ENCODE results near the gene NBEA. TPM values are rescaled to one million over a fixed set of nuclear protein-coding genes. Genes with fewer than 3 reads are reported as not detected.

NBEA gene
- total and polyA plus RNA-seq, 12 donors = 3.1 to 19.7 (median 14.2) TPM

DNA sequence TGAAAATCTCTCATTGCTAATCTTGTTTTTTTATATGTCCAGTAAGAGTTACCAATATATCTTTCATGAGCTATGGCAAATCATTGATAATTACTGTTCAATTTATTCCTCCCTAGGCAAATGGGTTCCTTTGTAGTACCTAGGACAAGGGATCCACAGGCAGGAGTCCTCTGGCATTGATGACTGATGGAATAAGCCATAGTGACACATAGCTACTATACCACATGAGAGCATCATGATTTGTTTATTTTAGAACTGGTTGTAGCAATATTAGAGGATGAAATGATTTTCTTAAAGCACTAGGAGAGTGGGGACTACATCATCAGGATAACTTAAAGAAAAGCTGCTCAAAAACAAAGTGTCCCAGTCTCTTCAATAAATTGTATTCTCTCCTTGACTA is 556.2 kb downstream of the NBEA start:
- H3K4me1 ChIP-seq (replicated peaks in 1 of 2) = peaks cover 0 to 8% of the 10 kb centered on the region in 2 donors
- no peak for DNase-seq
- no peaks in the 10 kb centered on the region for H3K36me3 ChIP-seq (replicated peaks in 1 of 2)
- no peaks in the 10 kb centered on the region for H3K9me3 ChIP-seq (replicated peaks in 1 of 3)
- H3K27ac ChIP-seq = no peak overlapping the region
- H3K27me3 ChIP-seq = no peaks in the 10 kb centered on the region
- H3K4me3 ChIP-seq = no peak overlapping the region
- TF ChIP-seq CTCF (IDR thresholded peaks at IDR 0.05) (no peak), POLR2A (IDR thresholded peaks at IDR 0.05) (no peak)
- intact Hi-C loops (cut with DNase I) = no loop called here

- H3K4me3 ChIP-seq = no peak overlapping the region
- peaks cover 0 to 8% of the 10 kb centered on the region in 2 donors for H3K4me1 ChIP-seq (replicated peaks in 1 of 2)
- H3K36me3 ChIP-seq (replicated peaks in 1 of 2) = no peaks in the 10 kb centered on the region
- H3K9me3 ChIP-seq (replicated peaks in 1 of 3) = no peaks in the 10 kb centered on the region
- intact Hi-C loops (cut with DNase I) = no loop called here
- no peaks in the 10 kb centered on the region for H3K27me3 ChIP-seq
- WGBS, 4 donors = 91 to 100% (median 95%) methylated on average over 2 of the region's 2 CpGs
- DNase-seq = no peak
- TF ChIP-seq CTCF (IDR thresholded peaks at IDR 0.05) = no peak
- TF ChIP-seq POLR2A (IDR thresholded peaks at IDR 0.05) = no peak
- no peak overlapping the region for H3K27ac ChIP-seq
These were observed 557.2 kb downstream of the NBEA start for GRCh38 chr13:35499196-35499662.

DNA sequence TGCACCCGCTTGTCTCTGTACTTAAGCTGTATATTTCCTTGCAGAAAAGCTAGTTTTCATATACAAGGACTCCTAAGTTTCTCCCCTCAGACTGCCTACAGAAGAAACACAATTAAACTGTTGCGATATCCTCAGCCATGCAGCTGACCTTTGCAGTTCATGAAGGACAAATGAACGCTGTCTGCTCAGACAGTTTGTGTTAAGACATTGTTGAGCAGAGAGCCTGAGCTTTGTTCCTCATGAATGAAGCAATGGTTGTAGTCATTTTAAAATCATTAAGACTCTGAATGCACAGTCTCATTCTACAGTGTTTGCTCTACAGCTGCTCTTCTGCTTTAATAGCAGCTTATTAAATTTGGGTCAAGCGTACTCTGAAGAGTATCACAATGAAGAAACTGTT is 557.6 kb downstream of the NBEA start:
- no peak for TF ChIP-seq CTCF (IDR thresholded peaks at IDR 0.05)
- TF ChIP-seq POLR2A (IDR thresholded peaks at IDR 0.05) = no peak
- Histone ChIP-seq H3K36me3 (replicated peaks in 1 of 2) (no peaks in the 10 kb centered on the region), H3K27me3 (no peaks in the 10 kb centered on the region), H3K4me1 (replicated peaks in 1 of 2) (peaks cover 0 to 8% of the 10 kb centered on the region in 2 donors), H3K27ac (no peak overlapping the region), H3K4me3 (no peak overlapping the region), H3K9me3 (replicated peaks in 1 of 3) (no peaks in the 10 kb centered on the region)
- no peak for DNase-seq
- WGBS, 4 donors = 63 to 71% (median 65%) methylated on average over 4 of the region's 4 CpGs
- intact Hi-C loops (cut with DNase I) = no loop called here

DNA sequence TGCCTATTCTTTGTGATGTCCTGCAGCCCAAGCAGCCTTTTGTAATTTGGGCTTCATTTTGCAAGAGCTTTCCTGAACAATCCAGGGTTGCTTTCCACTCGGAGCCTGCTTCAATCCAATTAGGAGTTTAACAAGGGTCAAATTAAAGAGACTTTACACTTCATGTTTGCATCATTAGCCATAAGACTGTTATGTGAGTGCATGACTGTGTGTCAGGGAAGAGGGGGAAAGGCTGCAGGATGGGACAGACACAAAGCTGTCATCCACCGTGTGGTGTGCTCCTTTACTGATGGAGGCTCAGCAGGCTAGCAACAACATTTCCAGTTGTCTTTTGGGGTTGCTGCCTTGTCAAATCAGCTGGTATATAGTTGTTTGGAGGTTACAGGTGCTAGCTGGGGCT is 558.1 kb downstream of the NBEA start:
- Histone ChIP-seq H3K27me3 (no peaks in the 10 kb centered on the region), H3K36me3 (replicated peaks in 1 of 2) (no peaks in the 10 kb centered on the region), H3K4me3 (no peak overlapping the region), H3K27ac (no peak overlapping the region), H3K9me3 (replicated peaks in 1 of 3) (no peaks in the 10 kb centered on the region), H3K4me1 (replicated peaks in 1 of 2) (peaks cover 0 to 8% of the 10 kb centered on the region in 2 donors)
- WGBS, 4 donors = 78 to 90% (median 85%) methylated on average over 2 of the region's 2 CpGs
- no peak for DNase-seq
- TF ChIP-seq CTCF (IDR thresholded peaks at IDR 0.05) (no peak), POLR2A (IDR thresholded peaks at IDR 0.05) (no peak)
- intact Hi-C loops (cut with DNase I) = no loop called here
